HG03025 (cell line): ENCODE data around the gene HOXC11.

Experiments used
- ATAC-seq: cut with Tn5 transposase; IDR thresholded peaks from one replicate; pipeline ENCODE4 v1.9.1; 2021; ENCODE audit warnings: mild to moderate bottlenecking, moderate library complexity; ENCODE audit not compliant: unreplicated experiment, low FRiP score

Gene HOXC11

DNA sequence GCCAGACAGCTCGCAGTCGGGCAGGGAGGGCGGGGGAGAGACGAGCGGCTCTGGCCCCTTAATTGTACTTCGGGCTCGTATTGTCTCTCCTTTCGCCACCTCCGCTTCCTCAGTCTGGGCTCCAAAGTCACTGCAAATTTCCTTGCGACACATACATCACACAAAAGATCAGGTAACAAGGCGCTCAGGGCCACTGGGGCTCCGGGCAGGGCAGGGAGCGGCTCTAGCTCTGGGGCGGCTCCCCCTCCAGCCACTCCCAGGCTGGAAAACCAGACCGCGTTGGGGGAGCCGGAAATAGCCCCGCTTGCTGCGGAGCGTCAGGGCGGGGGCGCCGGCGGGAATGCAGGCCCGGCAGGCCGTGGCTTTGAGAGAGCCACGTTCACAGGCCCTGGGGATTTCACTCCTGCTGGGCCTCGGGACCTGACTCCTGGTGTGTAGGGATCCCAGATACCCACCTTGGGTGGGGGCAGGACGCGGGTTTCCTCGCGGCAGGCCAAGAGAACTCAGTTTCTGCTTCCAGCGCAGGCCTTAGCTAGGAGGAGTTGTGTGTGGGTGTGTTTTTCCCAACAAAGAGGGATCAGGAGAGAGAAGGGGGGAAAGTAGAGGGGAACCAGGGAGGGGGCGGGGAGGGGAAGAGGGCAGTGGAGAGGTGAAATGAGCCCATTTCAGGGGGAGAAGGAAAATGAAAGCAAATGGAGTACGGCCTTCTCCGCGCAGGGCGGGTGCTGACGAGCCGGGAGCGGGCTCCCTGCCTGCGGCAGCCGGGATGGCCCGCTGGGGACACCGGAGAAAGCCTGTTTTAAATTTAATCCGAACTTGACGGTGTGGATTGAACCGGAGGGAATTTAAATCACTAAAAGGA is 22.7 kb downstream of the HOXC11 start:
- no peak for ATAC-seq

DNA sequence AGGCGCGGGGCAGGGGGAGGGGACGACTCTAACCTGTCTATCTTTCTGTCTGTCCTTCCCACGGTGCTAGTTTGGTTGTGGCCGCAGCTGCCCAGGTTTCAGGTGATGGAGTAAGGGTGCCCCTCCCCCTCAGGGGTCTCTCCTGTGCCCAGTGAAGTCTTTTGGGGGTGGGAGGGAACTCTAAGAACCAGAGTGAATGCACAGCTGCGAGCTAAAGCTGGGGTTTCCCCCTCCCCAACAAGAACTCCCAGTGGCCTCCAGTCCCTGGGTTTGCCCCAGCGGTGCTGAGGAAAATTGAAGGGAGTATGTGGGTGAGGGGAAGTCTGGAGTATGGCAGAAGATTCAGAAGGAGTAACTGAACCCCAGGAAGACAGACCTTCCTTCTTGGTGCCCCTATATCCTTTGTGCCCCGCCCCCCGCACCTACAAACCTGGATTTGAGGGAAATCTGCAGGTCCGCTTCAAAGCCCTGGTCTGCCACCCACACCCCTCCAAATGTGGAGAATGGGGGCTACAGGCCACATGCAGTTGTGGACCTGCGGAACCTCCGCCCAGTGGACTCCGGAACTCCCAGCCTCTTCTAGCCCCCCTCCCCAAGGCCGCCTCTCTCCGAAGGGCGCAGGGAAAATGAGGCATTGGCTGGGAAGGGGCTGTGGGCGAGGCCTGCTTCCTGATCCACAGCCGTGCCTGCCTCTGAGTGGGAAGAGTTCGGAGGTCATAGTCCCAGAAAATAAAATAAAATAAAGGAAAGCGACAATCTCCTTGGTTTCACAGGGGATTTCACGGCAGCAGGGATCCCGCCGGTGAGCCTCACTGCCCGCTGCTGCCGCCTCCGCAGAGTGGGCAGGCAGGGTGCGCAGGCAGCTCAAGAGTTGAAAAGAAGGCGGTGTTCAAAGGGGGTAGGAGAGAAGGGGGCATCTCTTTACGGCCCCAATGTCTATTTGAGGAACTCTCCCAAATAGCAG is 23.6 kb downstream of the HOXC11 start:
- ATAC-seq, result no peak

- ATAC-seq, result no peak
Measured at GRCh38 chr12:53997204-53998109, 24.5 kb downstream of the HOXC11 start.

DNA sequence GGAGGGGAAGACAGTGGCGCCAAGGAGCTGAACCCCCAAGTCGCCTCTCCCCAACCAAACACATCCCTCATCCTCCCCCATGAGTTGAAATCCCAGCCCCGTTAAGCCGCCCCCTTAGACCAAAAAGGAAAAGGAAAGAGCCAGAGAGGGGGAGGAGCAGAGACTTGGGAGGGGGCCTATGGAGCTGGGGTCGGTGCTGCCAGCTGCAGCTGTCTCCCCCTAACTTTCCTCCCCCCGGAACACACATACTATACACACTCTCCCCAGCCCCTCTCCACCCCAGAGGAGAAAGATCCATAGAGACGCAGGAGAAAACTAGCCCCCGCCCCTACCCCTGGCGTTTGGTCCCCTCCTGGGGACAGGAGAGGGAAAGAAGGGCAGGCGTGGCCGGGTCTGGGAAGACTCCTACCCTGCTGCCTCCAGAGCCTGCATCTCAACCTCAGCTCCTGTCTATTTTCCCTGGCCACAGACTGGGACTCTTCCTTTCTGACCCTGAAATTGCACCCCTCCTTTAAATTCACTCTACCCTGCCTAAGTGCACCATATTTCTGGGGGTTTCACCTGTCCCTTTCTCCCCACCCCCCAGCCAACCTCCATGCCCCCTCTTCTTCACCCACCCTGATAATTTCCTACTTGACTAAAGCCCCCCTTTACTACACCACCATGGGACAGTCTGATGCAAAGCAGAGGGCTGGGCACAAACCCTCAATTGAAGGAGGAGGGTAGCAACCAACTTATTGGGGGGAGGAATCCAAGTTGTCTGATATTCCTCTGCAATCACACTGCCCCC is 25.4 kb downstream of the HOXC11 start:
- no peak for ATAC-seq

DNA sequence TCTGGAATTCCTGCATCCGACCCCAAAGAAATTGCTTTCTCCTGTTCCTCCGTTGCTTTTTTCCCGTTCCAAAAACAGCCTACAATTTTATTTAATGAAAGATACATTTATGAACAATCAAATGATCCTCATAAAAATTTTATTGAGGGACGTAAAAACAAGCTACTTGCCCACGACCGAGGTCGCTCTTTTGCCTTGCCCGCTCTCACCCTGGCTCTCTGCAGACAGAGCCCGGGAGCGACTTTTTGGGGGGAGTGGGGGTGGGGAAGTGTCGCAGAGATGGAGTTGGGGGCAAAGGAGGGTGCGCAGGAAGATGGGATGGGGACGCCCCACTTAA is 25.9 kb downstream of the HOXC11 start:
- no peak for ATAC-seq

DNA sequence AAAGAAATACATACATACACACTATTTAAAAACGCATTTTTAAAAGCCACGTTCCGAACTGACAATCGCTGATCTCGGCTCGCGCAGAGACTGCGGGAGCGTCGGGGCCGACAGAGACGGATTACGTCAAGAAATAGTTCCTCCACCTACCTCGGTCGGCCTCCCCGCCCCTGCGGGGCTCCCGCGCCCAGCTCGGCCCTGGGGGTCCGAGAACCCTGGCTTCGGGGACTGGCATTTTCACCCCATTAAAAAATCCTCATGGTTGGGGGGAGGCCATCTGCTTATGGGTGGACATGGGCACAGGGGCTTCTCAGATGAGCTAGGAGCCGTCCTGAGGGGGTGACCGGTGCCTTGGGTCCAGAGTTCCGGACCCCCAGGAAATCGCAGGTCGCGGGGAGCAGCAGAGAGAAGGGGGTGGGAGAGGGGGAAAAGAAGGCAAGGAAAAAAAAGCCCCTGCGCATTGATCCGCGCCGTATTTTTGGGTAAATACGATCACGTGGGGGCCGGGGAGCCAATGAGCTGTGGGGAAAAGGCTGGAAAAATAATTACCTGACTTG is 26.7 kb downstream of the HOXC11 start:
- ATAC-seq, result no peak

GRCh38 chr12:54000116-54001114 is 27.5 kb downstream of the HOXC11 start, which contains the start of gene HOXC9:
Gene HOXC9 (plus strand): TSS chr12:54000161. CDS start chr12:54000189, 28 bp downstream.
- ATAC-seq, result no peak

DNA sequence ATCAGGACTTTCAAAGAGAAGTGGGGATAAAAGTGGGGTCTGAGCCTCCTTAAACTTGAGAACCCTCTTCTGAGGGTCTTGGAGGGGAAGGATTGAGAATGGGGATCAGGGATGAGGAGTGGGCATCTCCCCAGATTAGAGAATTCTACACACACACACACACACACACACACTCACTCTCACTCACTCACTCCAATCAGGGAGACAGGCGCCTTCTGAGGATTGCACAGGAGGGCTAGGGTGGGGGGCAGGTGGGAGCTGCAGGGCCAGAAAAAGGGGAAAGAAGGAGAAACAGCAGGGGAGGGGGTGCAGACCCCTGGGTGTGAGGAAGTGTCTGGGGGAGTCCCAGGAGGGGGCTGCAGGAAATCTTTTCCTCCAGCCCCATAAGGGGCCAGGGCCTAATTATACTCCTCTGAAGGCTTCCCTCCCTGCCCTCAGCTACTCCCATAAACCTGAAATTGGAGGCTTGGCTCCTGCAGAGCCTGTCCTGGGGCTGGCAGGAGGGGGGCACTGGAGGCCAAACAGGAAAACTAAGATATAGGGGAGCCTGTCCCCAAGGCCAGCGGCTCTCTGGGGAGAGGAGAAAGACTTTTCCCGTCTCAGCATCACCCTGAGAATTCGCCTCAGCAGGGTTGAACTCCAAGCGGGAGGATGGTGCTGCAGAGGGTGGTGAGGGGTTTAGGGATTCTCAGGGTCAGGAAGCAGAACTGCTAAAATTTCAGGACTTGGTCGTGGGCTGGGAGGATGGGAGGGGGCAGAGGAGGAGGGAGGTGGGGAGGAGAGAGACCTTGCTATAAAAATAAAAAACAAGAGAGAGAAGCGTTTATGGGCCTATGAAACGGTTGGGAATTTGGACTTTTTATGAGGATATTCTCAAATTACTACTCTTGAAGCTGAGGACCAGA is 28.6 kb downstream of the HOXC11 start:
- ATAC-seq, result no peak

GRCh38 chr12:54002278-54002914 is 29.5 kb downstream of the HOXC11 start:
- no peak for ATAC-seq

- ATAC-seq, result no peak
Measured at GRCh38 chr12:54002915-54003389, 30.0 kb downstream of the HOXC11 start.

DNA sequence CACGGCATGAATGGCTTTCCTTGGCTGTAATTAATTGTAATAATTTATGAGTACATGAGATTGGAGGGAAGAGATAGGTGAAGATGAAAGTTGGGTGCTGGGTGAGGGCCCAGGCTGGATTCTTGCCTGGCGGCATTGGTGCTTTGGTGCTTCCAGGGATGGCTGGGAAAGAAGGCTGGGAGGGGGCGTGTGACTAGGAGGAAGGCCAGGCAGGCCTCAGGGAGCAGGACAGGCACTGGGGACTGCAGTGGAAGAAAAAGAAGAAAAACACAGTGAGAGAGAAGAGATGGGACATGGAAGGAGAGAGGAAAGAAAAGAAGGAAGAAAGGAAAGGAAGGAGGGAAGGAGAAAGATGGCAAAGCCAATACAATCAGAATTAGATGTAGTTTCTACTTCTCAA is 30.7 kb downstream of the HOXC11 start:
- no peak for ATAC-seq

- ATAC-seq, result no peak
Measured at GRCh38 chr12:54004063-54004840, 31.3 kb downstream of the HOXC11 start.

- ATAC-seq, result no peak
Measured at GRCh38 chr12:54004841-54005530, 32.1 kb downstream of the HOXC11 start.

DNA sequence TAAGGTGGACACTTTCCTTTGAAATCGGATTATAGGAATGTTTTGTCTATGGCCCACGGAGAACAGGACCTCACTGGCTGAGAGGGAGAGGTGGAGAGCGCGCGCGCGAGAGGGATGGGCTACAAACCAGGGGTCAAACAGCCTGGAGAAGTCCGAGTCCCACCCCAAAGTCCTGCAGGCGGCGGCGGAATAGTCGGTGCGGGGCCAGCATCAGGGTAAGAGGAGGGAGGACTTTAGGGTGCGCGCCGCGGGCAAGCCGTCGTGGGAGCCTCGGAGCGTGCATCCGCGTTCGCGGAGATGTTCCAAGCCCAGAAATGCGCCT is 32.6 kb downstream of the HOXC11 start:
- ATAC-seq, result no peak

GRCh38 chr12:54005853-54006558 is 33.1 kb downstream of the HOXC11 start:
- peak; percentile 75 for ATAC-seq
